NB4 (cell line): Measurements from ENCODE around the gene TTC9.

ENCODE experiments used
- CTCF ChIP-seq: IDR thresholded peaks from one replicate; pipeline ENCODE4 v1.5.1; 2012; ENCODE audit warnings: low read depth, low read length
- POLR2A ChIP-seq: IDR thresholded peaks from 2 replicates; pipeline ENCODE4 v1.6.1; 2011; ENCODE audit warnings: mild to moderate bottlenecking; ENCODE audit not compliant: insufficient read length; ENCODE audit errors: extremely low read depth
- TF ChIP-seq, protein P1 (sequence below): IDR thresholded peaks from 2 replicates; pipeline ENCODE4 v1.6.1; 2011; ENCODE audit warnings: low read depth, low read length

DNA sequence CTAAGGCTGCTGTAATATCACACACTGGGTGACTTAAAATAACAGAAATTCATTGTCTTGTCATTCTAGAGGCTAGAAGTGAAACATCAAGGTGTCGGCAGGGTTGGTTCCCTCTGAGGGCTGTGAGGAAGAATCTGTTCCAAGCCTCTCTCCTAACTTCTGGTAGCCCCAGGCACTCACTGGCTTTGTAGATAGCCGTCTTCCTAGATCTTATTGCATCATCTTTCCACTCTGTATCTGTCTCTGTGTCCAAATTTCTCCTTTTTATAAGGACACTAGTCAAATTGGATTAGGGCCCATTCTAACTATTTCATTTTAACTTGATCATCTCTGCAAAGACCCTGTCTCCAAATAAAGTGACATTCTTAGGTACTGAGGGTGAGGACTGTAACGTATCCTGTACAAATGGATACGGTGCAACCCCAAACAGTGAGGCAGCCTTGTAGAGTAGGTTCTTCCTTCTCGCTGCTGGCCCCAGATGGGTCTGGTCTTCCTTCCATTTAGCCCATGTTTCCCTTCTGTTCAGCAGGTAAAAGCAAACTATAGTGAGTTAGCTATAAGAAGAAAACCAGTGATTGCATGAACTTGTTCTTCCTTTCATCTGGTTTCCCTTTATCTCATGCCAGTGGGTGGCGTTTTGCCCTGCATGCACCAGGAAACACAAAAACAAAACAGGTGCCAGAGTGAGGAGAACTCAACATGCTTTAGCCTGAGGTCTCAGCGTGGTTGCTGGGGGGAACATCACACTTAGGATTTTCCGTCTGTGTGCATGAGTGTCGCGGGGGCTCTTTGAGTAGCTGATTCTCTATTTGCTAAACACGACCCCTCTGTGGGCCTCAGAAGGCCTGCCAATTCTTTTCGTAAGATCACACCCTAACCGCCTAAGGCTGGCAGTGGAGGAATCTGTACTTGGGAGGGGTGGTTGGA, 19.5 kb downstream of the TTC9 start:
- TF ChIP-seq CTCF (no peak), POLR2A (no peak)
- TF ChIP-seq, protein P1, sequence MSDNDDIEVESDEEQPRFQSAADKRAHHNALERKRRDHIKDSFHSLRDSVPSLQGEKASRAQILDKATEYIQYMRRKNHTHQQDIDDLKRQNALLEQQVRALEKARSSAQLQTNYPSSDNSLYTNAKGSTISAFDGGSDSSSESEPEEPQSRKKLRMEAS: no peak
